AG04450 (cell line): ENCODE results near the gene CCL2. TPM values are rescaled to one million over a fixed set of nuclear protein-coding genes. Genes with fewer than 3 reads are reported as not detected.
A peak's percentile ranks its signal among the peaks of the same experiment; 100 is the strongest.

Experiments
- CTCF ChIA-PET: fragments of 300-600, 350-600 bp; formaldehyde crosslinking; extraction: SDS; loops from one replicate; lab custom pipeline; 2022; ENCODE audit warnings: antibody characterized with exemption, inconsistent platforms; lab: Charles Lee
- POLR2A ChIA-PET: fragments of 350-600 bp; formaldehyde crosslinking; extraction: SDS; loops from one replicate; lab custom pipeline; 2021; ENCODE audit warnings: antibody characterized with exemption, inconsistent platforms; lab: Yijun Ruan, JAX
- DNase-seq: peaks from one replicate; pipeline ENCODE4 v3.0.0-alpha.2; 2011; ENCODE audit warnings: low read depth, low spot score
- H3K27ac ChIP-seq: one replicate; pipeline ENCODE4 v1.5.1; 2012; ENCODE audit warnings: low read depth, low read length, control low read depth
- H3K27me3 ChIP-seq: one replicate; pipeline ENCODE4 v1.6.0; 2012; ENCODE audit warnings: low read length; ENCODE audit not compliant: control insufficient read depth, insufficient read depth
- H3K4me3 ChIP-seq: 2 replicates; pipeline ENCODE4 v1.5.1; 2011; ENCODE audit warnings: mild to moderate bottlenecking, low read depth, low read length, control low read depth
- H3K9me3 ChIP-seq: 2 replicates; pipeline ENCODE4 v1.5.1; 2012; ENCODE audit warnings: low read length; ENCODE audit not compliant: control insufficient read depth, insufficient read depth
- CTCF ChIP-seq: IDR thresholded peaks from 2 replicates; pipeline ENCODE4 v1.5.1; 2011; ENCODE audit warnings: low read depth, low read length, control low read depth, inconsistent platforms
- polyA plus RNA-seq: library from polyadenylated mRNA; depleted of rRNA; stranded (reverse); fragments of >200 nt; gene quantifications from 2 replicates; pipeline ENCODE4 v1.2.3, GENCODE V29; 2011

The CCL2 gene
- polyA plus RNA-seq, 1 experiment = 119 TPM

GRCh38 chr17:34255841-34256240, 756 bp downstream of the CCL2 start:
- Histone ChIP-seq H3K27me3 (no peaks in the 10 kb centered on the region), H3K4me3 (peak overlapping the region; percentile 79), H3K9me3 (no peaks in the 10 kb centered on the region), H3K27ac (no peak overlapping the region)
- POLR2A ChIA-PET = interaction anchor here (1.0 to 3.2 kb wide), 5 partner anchors 20 to 105 kb away, joined by 3 to 15 read pairs (median 8); no protein-coding TSS in a partner anchor
- no peak for TF ChIP-seq CTCF
- no peak for DNase-seq
- CTCF ChIA-PET = interaction anchor here (1.5 to 5.1 kb wide), 4 partner anchors 51 to 105 kb away, joined by 5 to 47 read pairs (median 8); no protein-coding TSS in a partner anchor

DNA sequence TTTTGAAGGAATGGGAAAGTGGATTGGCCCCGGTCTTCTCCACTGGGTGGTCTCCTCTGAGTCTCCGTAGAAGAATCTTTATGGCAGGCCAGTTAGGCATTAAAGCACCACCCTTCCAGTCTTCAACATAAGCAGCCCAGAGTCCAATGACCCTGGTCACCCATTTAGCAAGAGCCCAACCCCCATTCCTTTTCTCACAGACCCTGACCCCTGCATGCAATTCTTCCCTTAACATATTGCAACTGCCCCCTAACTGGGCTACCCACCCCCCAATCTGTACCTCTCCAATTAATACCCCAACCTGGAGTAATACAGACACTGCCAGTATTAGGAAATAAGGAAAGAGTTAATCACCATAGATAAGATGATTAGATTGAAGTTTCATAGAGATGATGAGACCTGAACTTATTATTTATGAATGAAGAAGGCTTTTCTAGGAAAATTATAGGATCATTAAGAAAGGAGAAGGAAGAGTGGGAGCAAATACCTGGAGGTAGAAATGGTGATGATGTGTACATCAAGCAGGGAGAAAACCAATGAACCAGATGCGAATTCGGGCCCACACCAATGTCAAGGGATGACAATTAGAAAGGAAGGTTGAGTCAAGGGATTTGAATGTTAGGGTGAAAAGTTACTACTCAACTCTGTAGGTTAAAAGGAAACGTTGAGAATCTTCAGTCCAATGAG, 2.4 kb downstream of the CCL2 start:
- Histone ChIP-seq H3K9me3 (no peaks in the 10 kb centered on the region), H3K27me3 (no peaks in the 10 kb centered on the region), H3K27ac (no peak overlapping the region), H3K4me3 (no peak overlapping the region)
- ChIA-PET CTCF (interaction anchor here (3.0 to 5.1 kb wide), 2 partner anchors 57 to 104 kb away, joined by 11 to 47 read pairs; no protein-coding TSS in a partner anchor), POLR2A (interaction anchor here (0.7 to 2.5 kb wide), 2 partner anchors 43 to 103 kb away, joined by 3 to 10 read pairs; no protein-coding TSS in a partner anchor)
- DNase-seq = no peak
- TF ChIP-seq CTCF = no peak

- Histone ChIP-seq H3K9me3 (no peaks in the 10 kb centered on the region), H3K4me3 (no peak overlapping the region), H3K27ac (no peak overlapping the region), H3K27me3 (no peaks in the 10 kb centered on the region)
- no peak for DNase-seq
- ChIA-PET CTCF (interaction anchor here (5.1 kb wide), 1 partner anchor 103 kb away, joined by 47 read pairs; no protein-coding TSS in a partner anchor), POLR2A (interaction anchor here (0.7 kb wide), 1 partner anchor 43 kb away, joined by 3 read pairs; no protein-coding TSS in a partner anchor)
- TF ChIP-seq CTCF = no peak
These were observed 2.9 kb downstream of the CCL2 start for GRCh38 chr17:34257986-34258326.

- H3K27me3 ChIP-seq = no peaks in the 10 kb centered on the region
- ChIA-PET POLR2A (no interaction called here), CTCF (interaction anchor here (0.6 to 1.1 kb wide), 2 partner anchors 59 to 102 kb away, joined by 3 to 4 read pairs; no protein-coding TSS in a partner anchor)
- TF ChIP-seq CTCF = no peak
- H3K4me3 ChIP-seq = no peak overlapping the region
- no peaks in the 10 kb centered on the region for H3K9me3 ChIP-seq
- no peak overlapping the region for H3K27ac ChIP-seq
- no peak for DNase-seq
These were observed 4.1 kb downstream of the CCL2 start for GRCh38 chr17:34259146-34259545.

DNA sequence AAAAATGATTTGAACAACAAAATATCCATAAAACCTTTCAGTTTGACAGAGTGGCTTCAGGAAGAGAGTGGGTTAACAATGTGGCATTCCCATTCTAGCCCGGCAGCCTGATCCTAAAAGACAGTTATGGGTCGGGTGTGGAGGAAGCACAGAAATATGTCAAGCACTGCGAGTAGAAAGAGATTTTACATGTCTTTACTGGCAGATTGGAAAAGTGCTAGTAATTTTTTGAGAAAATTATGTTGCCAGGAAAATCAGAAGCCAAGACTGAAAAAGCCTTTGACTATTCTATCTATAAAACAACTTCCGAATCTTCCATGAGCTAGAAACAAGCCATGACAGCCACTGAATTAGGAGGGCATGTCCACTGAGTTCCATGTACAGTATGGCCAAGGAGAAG, 5.8 kb downstream of the CCL2 start:
- no peak overlapping the region for H3K27ac ChIP-seq
- no peak for TF ChIP-seq CTCF
- no peaks in the 10 kb centered on the region for H3K27me3 ChIP-seq
- H3K9me3 ChIP-seq = no peaks in the 10 kb centered on the region
- DNase-seq = no peak
- no peak overlapping the region for H3K4me3 ChIP-seq
- CTCF ChIA-PET = interaction anchor here (1.0 kb wide), 1 partner anchor 100 kb away, joined by 3 read pairs; no protein-coding TSS in a partner anchor
- POLR2A ChIA-PET = no interaction called here
